GM20431 (cell line): ENCODE results near the gene TSHZ2.

ENCODE experiments used
- in situ Hi-C: fragments of 300-500 bp; cut with MseI, MboI; formaldehyde crosslinking; loops from one replicate; pipeline ENCODE4 v1.15.0; 2020; ENCODE audit warnings: low sequenced_read_pairs; ENCODE audit not compliant: unreplicated experiment

Gene TSHZ2

GRCh38 chr20:52992632-52993031, 20.5 kb downstream of the TSHZ2 start:
- in situ Hi-C loops, result no loop called here

DNA sequence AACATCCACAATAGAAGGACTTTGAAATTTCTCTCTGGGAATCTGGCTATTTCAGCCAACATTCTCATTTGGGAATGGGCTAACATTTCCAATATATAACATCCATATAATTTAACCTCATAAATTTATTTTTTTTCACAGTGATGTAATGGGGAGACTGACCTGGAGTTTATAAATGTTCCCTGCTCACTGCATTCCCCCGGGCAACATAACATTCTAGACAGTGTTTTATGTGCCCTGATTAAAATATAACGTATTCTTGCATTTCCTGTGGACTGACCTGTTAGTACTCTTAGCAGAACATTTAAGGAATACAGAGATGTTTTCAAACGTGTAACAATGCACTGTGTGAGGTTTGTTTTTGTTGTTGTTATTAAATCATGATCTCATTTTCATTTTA, 20.9 kb downstream of the TSHZ2 start:
- in situ Hi-C loops, result no loop called here

- in situ Hi-C loops, result no loop called here
These were observed 22.2 kb downstream of the TSHZ2 start for GRCh38 chr20:52994184-52994970.

DNA sequence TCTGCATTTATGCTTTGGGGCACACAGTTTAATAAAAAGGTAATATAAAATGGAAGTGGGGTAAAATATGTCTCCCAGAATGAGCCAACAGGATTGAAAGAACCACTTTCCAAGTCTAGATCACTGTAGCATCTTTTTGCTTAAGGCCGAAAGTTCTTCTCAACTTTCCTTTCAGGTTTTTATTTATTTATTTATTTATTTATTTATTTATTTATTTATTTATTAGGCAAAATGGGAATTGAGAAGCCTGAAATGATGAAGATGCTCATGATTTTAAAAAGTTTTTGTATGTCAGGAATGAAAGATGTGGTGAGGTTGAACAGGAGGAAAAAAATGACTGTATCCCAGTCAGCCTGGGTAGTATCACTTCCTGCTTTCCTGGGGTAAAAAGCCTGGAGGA, 24.0 kb downstream of the TSHZ2 start:
- in situ Hi-C loops, result no loop called here

GRCh38 chr20:52996658-52997057, 24.5 kb downstream of the TSHZ2 start:
- in situ Hi-C loops, result no loop called here

DNA sequence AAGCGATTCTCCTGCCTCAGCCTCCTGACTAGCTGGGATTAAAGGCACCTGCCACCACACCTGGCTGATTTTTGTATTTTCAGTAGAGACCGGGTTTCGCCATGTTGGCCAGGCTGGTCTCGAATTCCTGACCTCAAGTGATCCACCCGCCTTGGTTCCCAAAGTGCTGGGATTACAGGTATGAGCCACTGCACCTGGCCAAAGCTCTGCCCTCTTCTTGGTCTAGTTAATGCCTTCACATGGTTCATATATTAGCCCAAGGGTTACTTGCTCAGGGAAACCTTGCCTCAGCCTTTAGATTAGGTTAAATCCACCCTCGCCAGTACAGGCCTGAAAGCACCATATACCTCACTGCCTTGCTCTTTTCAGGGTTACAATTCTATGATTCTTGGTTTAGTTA, 26.1 kb downstream of the TSHZ2 start:
- in situ Hi-C loops, result no loop called here

GRCh38 chr20:52999040-52999439, 26.9 kb downstream of the TSHZ2 start:
- in situ Hi-C loops, result no loop called here

GRCh38 chr20:53001498-53002301, 29.5 kb downstream of the TSHZ2 start:
- in situ Hi-C loops, result no loop called here

DNA sequence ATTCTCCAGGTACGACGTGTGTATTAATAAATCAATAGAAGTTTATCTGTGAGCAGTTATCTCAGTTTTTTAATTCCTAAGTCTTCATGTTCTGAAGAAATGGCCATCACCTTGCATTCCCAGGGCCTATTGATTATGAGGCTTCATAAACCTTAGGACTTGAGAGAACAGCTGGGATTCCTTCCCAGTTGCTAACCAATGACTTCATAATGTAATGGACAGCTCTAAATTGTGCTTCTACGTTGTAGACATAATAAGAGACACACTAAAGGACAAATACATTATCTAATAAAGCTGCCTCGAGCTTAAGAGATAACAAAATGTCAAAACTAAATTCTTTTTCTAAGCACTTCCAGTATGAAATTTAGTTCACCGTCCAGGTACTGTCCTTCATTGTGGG, 30.6 kb downstream of the TSHZ2 start:
- in situ Hi-C loops, result no loop called here

DNA sequence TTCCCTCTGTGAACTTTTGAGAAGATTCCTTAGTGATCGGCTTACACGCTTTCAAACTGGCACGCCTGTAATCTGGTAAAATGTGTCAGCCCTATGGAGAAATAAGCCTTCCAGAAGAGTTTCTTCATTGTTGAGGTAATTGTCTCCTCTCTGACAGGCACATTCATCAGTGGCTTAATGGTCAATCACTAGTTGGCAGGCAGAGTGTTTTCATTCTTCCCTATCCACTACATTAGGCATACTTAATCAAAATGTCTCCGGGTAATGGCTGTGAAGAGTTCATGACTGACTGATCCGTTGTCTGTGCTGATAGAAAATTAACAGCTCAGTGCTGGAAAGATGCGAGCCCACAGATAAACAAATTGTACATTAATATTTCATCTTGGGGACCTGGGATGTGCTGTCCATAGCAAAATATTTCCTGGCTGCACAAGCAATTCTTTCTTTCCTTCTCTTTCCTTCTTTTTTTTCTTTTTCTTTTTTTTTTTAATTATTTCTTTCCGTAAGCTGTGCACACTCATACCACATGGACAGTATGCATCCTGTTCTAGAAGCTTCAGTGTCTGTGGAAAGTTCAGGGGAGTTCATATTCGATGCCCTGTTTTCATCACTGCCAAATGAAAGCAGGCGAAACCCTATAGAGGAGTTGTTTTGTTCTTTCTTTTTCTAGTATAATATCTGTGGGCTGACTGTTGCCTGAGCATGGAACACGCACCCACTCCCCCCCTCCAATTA, 31.4 kb downstream of the TSHZ2 start:
- in situ Hi-C loops, result no loop called here

DNA sequence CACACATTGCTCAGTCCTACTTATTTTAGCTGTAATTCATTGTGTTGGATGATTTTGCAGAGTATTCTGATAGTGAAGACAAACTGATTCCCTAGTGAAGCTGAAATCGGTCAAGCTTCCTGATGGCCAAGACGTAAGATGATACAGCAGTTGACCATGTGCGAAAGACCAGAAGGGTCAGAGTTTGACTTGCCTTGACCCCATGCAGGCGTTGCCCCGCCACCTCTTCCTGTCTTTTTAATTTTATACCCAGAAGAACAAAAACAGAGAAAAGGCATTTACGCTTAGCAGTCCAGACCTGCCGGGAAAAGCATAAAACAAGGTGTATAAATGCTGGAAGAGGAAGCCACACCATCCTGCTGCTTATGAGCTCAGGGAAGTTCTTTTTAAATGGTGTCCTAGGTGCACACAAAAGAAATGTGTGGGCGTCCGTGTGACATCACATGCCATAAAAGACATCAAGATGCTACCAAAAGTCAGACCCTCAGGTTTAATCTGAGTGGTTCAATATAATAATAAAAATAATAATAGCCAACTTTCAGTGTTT, 32.2 kb downstream of the TSHZ2 start:
- in situ Hi-C loops, result no loop called here

DNA sequence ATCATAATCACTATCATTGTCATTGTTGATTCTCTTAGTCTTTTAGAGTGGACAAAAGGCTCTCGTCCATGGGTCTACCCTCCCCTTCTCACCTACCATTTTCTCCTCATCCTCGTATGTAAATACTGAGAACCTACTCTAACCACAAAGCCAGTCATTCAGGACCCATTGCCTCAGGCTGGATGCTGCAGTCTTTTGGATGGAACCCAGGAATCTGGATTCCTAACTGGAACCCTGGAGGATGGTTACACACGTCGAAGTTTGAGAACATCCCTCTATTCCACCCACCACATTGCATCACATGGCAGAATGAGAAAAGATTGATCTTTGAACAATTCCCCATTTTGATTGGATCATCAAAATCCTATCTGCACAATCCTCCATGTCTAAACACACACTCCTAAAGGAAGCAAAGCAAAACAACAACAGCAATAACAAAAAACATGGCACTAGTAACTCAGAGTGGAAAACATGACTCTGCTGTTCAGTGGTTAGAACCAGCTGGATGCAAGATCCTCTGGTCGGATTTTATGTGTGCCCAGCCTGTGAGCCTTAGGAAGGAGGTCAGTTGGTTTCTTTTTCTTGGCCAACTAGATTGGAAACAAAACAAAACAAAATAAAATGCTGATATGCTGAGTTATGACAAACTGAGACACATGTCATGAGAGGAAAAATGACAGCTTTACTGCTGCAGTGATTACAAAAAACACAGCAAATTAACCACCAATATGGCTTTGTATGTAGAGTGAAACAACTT, 38.0 kb downstream of the TSHZ2 start:
- in situ Hi-C loops, result no loop called here

DNA sequence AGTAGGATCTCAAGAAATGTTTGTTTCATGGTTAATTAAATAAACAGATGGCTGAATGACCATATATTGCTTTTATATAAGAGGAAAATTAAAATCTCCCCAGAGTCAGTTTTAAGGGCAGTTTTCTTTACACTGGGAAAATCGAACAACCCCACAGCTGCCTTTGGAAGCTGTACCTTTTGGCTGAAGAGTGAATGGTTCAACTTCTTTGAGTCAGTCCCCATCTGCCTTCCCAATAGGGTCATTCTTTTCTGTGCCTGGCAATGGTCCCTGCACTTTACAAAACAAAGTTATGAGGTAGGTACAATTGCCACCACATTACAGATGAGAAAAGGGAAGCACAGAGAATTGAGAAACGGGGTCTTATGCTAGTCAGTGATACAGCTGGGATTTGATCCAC, 39.5 kb downstream of the TSHZ2 start:
- in situ Hi-C loops, result no loop called here

DNA sequence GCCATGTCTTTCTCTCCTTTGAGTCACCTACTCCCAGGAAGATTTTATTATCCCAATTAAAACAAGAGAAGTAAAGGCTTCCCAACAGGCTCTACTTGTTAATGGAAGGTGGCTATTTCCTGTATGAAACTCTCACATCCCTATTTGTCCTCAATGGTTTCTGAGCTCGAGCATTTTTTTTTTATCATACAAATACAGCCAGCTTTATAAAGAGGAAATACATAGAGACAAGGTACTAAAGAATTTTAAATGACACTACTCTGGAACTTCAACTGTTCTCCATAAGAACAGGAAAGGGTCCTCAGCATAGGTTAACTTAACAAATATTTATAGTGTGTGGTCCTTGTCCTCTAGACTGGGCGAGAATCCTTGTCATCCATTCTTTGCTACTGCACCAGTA, 41.0 kb downstream of the TSHZ2 start:
- in situ Hi-C loops, result no loop called here

DNA sequence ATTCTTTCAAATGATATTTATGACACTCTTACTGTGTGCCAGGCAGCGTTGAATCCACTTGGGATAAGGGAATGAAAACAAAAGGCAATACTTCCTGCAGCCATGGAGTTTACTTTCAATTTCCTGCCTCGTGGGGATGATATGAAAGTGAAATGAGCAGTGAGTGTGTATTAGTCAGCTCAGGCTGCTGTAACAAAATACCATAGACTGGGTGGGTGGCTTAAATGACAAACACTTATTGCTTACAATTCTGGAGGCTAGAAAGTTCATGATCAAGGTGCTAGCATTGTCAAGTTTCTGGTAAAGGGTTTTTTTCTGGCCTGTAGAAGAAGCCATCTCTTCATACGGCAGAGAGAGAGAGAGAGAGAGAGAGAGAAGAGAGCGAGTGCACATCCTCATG, 41.7 kb downstream of the TSHZ2 start:
- in situ Hi-C loops, result no loop called here

GRCh38 chr20:53016071-53016470, 43.9 kb downstream of the TSHZ2 start:
- in situ Hi-C loops, result no loop called here

GRCh38 chr20:53016534-53017042, 44.4 kb downstream of the TSHZ2 start:
- in situ Hi-C loops, result no loop called here

GRCh38 chr20:53017206-53017605, 45.0 kb downstream of the TSHZ2 start:
- in situ Hi-C loops, result no loop called here

DNA sequence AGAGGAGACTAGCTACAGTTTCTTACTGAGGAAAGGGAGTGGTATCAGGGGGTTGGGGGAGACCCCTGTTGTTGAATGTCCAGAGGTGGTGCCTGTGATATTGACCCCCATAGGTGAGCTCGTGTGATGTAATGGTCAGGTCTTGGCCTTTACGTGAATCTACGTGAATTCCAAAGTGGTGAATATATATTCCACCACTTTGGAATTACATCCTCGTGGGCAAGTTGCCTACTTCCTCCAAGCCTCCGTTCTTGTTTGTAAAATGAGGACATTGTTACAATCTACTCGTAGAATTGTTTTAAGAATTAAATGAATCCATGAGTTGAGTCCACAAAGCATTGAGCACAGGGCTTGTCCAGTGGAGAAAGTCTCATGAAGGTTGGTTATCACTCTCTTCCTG, 47.3 kb downstream of the TSHZ2 start:
- in situ Hi-C loops, result no loop called here

- in situ Hi-C loops, result no loop called here
These were observed 48.2 kb downstream of the TSHZ2 start for GRCh38 chr20:53020376-53020775.
